ENCODE data around the gene LTC4S. TPM values are rescaled to one million over a fixed set of nuclear protein-coding genes. Genes with fewer than 3 reads are reported as not detected.

The LTC4S gene
- total and polyA plus RNA-seq, 2 experiments from 2014 or later: 5.8 to 10.1 TPM

DNA sequence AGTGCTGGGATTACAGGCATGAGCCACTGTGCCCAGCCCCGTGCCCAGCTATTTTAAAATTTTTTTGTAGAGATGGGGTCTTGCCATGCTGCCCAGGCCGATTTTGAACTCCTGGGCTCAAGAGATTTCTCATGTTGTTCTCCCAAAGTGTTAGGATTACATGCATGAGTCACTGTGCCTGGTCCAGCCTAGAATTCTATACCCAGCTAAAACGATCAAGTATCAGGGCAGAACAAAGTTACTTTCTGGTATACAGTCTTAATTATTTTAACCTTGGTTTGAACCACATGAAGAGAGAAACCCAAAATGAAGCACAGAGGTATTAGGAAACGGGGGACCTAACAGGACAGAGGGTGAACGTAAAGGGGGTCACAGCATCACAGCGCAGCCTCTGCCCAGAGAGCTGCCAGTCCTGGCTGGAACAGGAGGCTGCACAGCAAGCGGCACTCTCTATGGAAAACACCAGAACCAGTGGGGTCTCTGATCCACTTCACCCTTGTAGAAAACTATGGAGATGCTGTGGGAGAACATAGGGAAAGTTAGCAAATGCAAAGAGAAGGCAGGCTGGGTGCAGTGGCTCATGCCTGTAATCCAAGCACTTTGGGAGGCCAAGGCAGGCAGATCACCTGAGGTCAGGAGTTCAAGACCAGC, 37.2 kb downstream of the LTC4S start:
- Histone ChIP-seq H3K4me3 (no peak overlapping the region), H3K27me3 (ENCODE audit: insufficient read depth) (no peaks in the 10 kb centered on the region), H3K79me2 (replicated peaks; ENCODE audit: insufficient read depth) (no peaks in the 10 kb centered on the region), H2AFZ (no peak overlapping the region), H3K4me2 (no peak overlapping the region), H3K9me2 (ENCODE audit: insufficient read depth) (no peaks in the 10 kb centered on the region), H4K20me1 (replicated peaks; ENCODE audit: insufficient read depth) (peaks cover 25% of the 10 kb centered on the region), H3F3A (replicated peaks; ENCODE audit: low read depth) (peaks cover 13% of the 10 kb centered on the region), H3K27ac (ENCODE audit: low read depth) (peak overlapping the region; percentile 45; the same call in 1 of the 2 replicates), H3K36me3 (ENCODE audit: insufficient read depth) (peaks cover 28% of the 10 kb centered on the region), H3K4me1 (ENCODE audit: insufficient read depth) (peaks cover 23% of the 10 kb centered on the region)
- H3K27me3 Mint-ChIP-seq (ENCODE audit: insufficient read depth, low read depth, poor library complexity): peaks cover 18% of the 10 kb centered on the region
- peaks cover 9% of the 10 kb centered on the region; the same call in 2 of the 3 replicates for H3K9me3 Mint-ChIP-seq
- H3K4me3 Mint-ChIP-seq: no peak overlapping the region
- ATAC-seq (no peak), DNase-seq (ENCODE audit: low spot score) (no peak)
- peaks cover 98% of the 10 kb centered on the region for H3K36me3 Mint-ChIP-seq (ENCODE audit: low read depth)
- peaks cover 24% of the 10 kb centered on the region for H3K4me1 Mint-ChIP-seq
- TF ChIP-seq ZNF331 (CRISPR knock-in tag; IDR thresholded peaks at IDR 0.05; ENCODE audit: low read depth) (no peak), EZH2phosphoT487 (IDR thresholded peaks at IDR 0.05; ENCODE audit: unreplicated experiment) (no peak), NANOG (IDR thresholded peaks at IDR 0.05; ENCODE audit: borderline replicate concordance) (no peak), ZNF114 (CRISPR knock-in tag; IDR thresholded peaks at IDR 0.05) (no peak), POLR2AphosphoS5 (IDR thresholded peaks at IDR 0.05; ENCODE audit: low read depth) (no peak), EZH2 (IDR thresholded peaks at IDR 0.05; ENCODE audit: low read depth, unreplicated experiment) (no peak)
- TF ChIP-seq, protein P1, sequence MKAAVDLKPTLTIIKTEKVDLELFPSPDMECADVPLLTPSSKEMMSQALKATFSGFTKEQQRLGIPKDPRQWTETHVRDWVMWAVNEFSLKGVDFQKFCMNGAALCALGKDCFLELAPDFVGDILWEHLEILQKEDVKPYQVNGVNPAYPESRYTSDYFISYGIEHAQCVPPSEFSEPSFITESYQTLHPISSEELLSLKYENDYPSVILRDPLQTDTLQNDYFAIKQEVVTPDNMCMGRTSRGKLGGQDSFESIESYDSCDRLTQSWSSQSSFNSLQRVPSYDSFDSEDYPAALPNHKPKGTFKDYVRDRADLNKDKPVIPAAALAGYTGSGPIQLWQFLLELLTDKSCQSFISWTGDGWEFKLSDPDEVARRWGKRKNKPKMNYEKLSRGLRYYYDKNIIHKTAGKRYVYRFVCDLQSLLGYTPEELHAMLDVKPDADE (IDR thresholded peaks at IDR 0.05): no peak
- H3K27ac Mint-ChIP-seq: no peak overlapping the region; the same call in 1 of the 2 replicates

DNA sequence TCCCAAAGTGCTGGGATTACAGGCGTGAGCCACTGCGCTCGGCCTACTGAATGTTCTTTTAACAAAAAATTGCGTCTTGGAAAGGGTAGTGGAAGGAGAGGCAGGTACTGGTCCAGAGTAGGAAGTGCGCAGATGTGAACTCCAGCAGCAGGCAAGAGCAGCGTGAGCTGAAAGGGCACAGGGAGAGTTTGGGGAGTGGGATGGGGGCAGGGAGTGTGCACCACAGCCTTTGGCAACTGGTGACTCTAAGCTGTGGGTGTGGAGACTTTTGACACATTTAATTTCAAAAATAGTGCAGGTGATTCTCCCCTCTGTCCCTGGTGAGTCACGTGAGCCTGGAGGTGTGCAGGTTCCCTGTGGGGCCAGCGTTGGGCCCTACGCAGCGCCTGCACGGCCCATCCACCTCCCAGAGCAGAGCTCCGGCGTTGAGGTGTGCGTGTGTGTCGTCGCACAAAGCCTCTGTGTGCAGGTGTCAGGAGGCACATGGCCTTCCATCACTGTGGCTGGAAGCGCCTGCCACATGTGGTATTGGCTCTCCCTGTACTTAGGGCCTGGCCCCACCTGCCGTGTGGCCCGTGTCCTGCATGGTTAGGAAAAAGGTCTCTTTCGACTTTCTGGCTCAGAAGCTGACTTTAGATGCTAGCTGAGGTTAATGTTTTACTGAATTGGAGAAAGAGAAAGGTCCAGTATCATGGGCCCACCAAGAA, 38.4 kb downstream of the LTC4S start:
- Histone ChIP-seq H3K4me3 (no peak overlapping the region), H3K9me2 (ENCODE audit: insufficient read depth) (no peaks in the 10 kb centered on the region), H3K4me1 (ENCODE audit: insufficient read depth) (peaks cover 23% of the 10 kb centered on the region), H3K27ac (ENCODE audit: low read depth) (0 out of 2 replicates have a peak overlapping the region, but pooled peaks have one; percentile 45), H3K4me2 (no peak overlapping the region), H4K20me1 (replicated peaks; ENCODE audit: insufficient read depth) (peaks cover 21% of the 10 kb centered on the region), H2AFZ (no peak overlapping the region), H3K79me2 (replicated peaks; ENCODE audit: insufficient read depth) (no peaks in the 10 kb centered on the region), H3K27me3 (ENCODE audit: insufficient read depth) (no peaks in the 10 kb centered on the region), H3F3A (replicated peaks; ENCODE audit: low read depth) (peaks cover 23% of the 10 kb centered on the region), H3K36me3 (ENCODE audit: insufficient read depth) (peaks cover 30% of the 10 kb centered on the region)
- Mint-ChIP-seq H3K36me3 (ENCODE audit: low read depth) (peaks cover 98% of the 10 kb centered on the region), H3K4me1 (peaks cover 24% of the 10 kb centered on the region), H3K4me3 (no peak overlapping the region), H3K27ac (no peak overlapping the region), H3K9me3 (peaks cover 11% of the 10 kb centered on the region), H3K27me3 (ENCODE audit: insufficient read depth, low read depth, poor library complexity) (peaks cover 26% of the 10 kb centered on the region)
- TF ChIP-seq NANOG (IDR thresholded peaks at IDR 0.05; ENCODE audit: borderline replicate concordance) (no peak), STAT1 (IDR thresholded peaks at IDR 0.05; ENCODE audit: unreplicated experiment) (no peak), CREB1 (CRISPR knock-in tag; IDR thresholded peaks at IDR 0.05; ENCODE audit: low read depth) (no peak)
- TF ChIP-seq, protein P2, sequence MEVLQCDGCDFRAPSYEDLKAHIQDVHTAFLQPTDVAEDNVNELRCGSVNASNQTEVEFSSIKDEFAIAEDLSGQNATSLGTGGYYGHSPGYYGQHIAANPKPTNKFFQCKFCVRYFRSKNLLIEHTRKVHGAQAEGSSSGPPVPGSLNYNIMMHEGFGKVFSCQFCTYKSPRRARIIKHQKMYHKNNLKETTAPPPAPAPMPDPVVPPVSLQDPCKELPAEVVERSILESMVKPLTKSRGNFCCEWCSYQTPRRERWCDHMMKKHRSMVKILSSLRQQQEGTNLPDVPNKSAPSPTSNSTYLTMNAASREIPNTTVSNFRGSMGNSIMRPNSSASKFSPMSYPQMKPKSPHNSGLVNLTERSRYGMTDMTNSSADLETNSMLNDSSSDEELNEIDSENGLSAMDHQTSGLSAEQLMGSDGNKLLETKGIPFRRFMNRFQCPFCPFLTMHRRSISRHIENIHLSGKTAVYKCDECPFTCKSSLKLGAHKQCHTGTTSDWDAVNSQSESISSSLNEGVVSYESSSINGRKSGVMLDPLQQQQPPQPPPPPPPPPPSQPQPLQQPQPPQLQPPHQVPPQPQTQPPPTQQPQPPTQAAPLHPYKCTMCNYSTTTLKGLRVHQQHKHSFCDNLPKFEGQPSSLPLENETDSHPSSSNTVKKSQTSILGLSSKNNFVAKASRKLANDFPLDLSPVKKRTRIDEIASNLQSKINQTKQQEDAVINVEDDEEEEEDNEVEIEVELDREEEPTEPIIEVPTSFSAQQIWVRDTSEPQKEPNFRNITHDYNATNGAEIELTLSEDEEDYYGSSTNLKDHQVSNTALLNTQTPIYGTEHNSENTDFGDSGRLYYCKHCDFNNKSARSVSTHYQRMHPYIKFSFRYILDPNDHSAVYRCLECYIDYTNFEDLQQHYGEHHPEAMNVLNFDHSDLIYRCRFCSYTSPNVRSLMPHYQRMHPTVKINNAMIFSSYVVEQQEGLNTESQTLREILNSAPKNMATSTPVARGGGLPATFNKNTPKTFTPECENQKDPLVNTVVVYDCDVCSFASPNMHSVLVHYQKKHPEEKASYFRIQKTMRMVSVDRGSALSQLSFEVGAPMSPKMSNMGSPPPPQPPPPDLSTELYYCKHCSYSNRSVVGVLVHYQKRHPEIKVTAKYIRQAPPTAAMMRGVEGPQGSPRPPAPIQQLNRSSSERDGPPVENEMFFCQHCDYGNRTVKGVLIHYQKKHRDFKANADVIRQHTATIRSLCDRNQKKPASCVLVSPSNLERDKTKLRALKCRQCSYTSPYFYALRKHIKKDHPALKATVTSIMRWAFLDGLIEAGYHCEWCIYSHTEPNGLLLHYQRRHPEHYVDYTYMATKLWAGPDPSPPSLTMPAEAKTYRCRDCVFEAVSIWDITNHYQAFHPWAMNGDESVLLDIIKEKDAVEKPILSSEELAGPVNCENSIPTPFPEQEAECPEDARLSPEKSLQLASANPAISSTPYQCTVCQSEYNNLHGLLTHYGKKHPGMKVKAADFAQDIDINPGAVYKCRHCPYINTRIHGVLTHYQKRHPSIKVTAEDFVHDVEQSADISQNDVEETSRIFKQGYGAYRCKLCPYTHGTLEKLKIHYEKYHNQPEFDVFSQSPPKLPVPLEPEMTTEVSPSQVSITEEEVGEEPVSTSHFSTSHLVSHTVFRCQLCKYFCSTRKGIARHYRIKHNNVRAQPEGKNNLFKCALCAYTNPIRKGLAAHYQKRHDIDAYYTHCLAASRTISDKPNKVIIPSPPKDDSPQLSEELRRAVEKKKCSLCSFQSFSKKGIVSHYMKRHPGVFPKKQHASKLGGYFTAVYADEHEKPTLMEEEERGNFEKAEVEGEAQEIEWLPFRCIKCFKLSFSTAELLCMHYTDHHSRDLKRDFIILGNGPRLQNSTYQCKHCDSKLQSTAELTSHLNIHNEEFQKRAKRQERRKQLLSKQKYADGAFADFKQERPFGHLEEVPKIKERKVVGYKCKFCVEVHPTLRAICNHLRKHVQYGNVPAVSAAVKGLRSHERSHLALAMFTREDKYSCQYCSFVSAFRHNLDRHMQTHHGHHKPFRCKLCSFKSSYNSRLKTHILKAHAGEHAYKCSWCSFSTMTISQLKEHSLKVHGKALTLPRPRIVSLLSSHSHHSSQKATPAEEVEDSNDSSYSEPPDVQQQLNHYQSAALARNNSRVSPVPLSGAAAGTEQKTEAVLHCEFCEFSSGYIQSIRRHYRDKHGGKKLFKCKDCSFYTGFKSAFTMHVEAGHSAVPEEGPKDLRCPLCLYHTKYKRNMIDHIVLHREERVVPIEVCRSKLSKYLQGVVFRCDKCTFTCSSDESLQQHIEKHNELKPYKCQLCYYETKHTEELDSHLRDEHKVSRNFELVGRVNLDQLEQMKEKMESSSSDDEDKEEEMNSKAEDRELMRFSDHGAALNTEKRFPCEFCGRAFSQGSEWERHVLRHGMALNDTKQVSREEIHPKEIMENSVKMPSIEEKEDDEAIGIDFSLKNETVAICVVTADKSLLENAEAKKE (CRISPR knock-in tag; IDR thresholded peaks at IDR 0.05): no peak
- TF ChIP-seq, protein P1 (IDR thresholded peaks at IDR 0.05): no peak
- DNase-seq (ENCODE audit: low spot score) (no peak), ATAC-seq (no peak)
